Smooth muscle cell of the brain vasculature (primary cell): ENCODE results near the gene DLD.
"Not testable (repeated sequence)": the region's sequence is repeated elsewhere in the genome, so short reads cannot be mapped to it uniquely, and the experiment has no call there.

ENCODE experiments used
- DNase-seq: peaks from one replicate; pipeline ENCODE4 v3.0.0-alpha.2; 2012; ENCODE audit warnings: low read depth, low spot score

DLD gene

GRCh38 chr7:107944411-107945169, 53.6 kb downstream of the DLD start:
- DNase-seq: no peak

- DNase-seq: no peak
These were observed 54.3 kb downstream of the DLD start for GRCh38 chr7:107945332-107945731.

DNA sequence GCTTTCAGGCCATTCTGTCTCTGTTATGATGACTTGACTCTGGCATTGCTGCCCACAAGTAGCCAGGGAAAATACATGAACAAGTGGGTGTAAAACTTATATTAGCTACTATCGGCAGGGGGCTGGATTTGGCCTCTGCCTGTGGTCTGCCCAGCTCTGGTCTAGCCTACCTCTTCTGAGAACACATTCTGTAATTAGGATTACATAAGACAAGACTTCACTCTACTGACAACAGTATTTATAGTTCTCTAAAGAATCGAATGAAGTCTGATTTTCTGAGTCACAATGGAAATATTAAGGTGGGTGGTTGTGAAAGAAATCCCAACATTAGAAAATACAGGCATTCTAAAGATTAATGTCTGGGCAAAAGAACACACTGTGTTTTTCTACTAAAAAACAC, 55.5 kb downstream of the DLD start:
- DNase-seq: no peak

DNA sequence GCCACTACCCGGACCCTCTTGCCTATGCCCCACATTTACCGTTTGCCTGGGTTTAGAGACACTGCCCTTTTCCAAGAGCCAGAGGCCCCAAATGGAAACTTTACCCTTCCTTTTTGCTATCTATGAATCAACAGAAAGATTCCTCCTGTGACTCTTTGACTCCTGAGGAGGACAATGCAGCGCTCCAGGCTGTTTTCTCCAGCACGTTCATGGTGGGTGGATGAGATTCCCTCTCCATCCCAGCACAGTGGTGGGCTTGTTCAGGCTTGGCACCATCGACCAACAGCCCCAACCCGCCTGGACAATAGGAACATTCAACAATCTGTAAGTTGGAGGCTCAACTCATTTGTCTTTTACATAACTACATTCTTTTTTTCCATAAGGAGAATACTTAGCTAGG, 55.9 kb downstream of the DLD start:
- no peak for DNase-seq

GRCh38 chr7:107948645-107949442, 57.9 kb downstream of the DLD start:
- DNase-seq: peak; percentile 78

DNA sequence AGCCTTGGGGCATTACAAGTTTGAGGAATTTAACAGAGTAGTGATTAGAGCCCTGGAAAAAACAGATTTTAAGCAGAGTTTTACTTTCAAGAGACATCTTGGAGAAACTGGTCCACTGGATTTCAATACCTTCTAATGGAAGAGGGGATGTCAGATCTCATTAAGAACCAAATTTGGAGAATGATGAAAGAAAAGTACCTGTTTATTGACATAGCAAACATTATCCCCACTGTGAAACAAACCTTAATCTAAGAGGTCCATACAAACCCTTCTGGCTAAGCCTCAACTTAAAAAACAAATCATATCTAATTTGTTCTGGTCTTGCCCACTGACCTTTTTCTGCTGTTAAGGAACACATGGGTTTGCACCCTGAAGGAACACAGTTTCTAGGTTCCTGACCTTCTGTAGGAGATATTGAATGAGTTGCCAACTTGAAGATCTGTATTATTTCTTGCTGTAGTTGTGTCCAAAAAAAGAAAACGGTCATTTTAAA, 58.5 kb downstream of the DLD start:
- DNase-seq: no peak

GRCh38 chr7:107951172-107951787, 60.3 kb downstream of the DLD start:
- DNase-seq: no peak

DNA sequence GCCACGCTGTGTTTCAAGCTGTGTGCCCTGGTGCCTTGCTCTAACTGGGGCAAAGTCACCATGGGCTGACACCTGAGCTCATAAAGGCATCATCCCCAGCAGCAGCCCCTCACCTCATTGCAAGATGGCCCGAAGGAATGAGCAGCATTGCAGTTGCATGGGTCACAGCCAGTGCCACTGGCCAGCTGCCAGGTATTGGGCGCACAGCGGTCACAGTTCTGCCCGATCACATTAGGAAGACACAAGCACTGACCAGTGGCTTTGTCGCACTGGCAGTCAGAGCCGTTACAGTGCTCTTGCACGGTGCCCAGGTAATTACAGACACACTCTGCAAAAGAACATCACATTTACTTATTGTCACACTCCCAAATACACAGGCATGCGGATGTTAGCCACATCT, 60.9 kb downstream of the DLD start:
- no peak for DNase-seq

GRCh38 chr7:107953265-107953923, 62.4 kb downstream of the DLD start:
- DNase-seq: no peak

DNA sequence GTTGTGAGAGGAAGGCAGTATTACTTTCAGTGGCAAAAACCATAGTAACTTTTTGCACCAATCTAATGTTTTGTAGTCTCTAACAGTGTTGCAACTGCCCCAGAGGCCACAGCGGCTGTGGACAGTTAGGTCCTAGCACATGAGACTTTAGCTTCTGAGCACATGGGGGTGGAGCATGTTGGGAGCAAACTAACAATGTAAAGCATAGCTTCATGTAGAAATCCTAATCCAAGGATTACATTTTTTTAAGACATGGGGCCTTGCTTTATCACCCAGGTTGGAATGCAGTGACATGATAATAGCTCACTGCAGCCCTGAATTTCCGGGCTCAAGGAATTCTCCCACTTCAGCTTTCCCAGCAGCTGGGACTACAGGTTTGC, 62.9 kb downstream of the DLD start:
- no peak for DNase-seq

- no peak for DNase-seq
These were observed 64.4 kb downstream of the DLD start for GRCh38 chr7:107955394-107955793.

DNA sequence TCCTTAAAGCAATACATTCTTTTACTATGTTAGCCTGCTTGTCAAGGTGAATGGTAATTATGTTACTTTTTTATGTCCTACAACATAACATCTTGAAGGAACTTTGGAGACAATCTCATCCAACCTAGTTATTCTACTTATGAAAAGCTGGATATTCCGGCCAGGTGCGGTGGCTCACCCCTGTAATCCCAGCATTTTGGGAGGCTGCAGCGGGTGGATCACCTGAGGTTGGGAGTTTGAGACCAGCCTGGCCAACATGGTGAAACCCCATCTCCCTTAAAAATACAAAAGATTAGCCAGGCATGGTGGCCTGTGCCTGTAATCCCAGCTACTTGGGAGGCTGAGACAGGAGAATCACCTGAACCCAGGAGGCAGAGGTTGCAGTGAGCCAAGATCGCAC, 66.0 kb downstream of the DLD start:
- not testable (repeated sequence) for DNase-seq

- no peak for DNase-seq
These were observed 66.5 kb downstream of the DLD start for GRCh38 chr7:107957436-107957835.

GRCh38 chr7:107958764-107959526, 68.0 kb downstream of the DLD start:
- peak; percentile 60 for DNase-seq

- DNase-seq: no peak
These were observed 68.5 kb downstream of the DLD start for GRCh38 chr7:107959527-107959898.

DNA sequence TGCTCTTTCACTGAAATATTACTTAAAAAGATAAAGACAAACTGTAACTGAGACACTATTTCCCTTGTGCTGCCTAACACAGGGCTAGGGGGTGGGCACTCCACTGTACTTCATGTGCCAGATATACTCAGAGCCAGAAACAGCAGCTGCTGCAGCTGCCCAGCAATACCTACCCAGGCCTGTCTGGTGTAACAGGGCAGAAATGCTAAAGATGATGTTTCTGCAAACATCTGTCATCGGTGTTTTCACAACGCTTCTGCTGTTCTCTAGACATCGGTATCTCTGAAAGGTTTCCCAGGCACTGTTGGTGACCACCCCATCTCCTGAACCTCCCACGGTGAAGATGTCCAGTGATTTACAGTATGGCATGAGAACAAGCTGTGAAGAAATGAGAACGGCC, 69.3 kb downstream of the DLD start:
- no peak for DNase-seq

GRCh38 chr7:107961405-107961804, 70.4 kb downstream of the DLD start:
- no peak for DNase-seq

GRCh38 chr7:107962817-107963216, 71.8 kb downstream of the DLD start:
- no peak for DNase-seq

- no peak for DNase-seq
These were observed 73.5 kb downstream of the DLD start for GRCh38 chr7:107964510-107964909.

- DNase-seq: no peak
These were observed 75.7 kb downstream of the DLD start for GRCh38 chr7:107966711-107967110.

DNA sequence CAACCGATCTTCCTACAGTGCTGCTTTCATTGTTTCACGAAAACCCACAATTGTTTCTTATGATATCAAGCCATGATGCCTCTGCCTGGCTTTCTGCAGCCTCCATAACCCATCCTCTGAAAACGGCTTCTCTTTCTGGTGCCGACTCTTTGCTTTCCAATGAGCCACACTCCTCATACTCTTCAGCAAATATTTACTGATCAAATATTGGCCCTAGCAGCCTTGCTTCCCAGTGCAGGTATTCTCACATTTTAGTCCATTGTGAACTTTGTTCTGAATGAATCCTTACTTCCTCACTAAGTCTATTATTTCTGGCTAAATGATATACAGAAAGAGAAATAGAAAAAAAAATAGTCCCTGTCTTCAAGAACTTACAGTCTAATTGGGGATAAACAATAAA, 76.4 kb downstream of the DLD start:
- no peak for DNase-seq
